Kidney epithelial cell (primary cell): Measurements from ENCODE around the gene ERCC5. TPM values are rescaled to one million over a fixed set of nuclear protein-coding genes. Genes with fewer than 3 reads are reported as not detected.

Experiments
- DNase-seq: peaks from one replicate; pipeline ENCODE4 v3.0.0-alpha.2; 2010; ENCODE audit warnings: low read depth
- H3K27me3 ChIP-seq: 2 replicates; pipeline ENCODE4 v1.6.0; 2011; ENCODE audit warnings: low read length; ENCODE audit not compliant: control insufficient read depth, insufficient read depth
- H3K36me3 ChIP-seq: 2 replicates; pipeline ENCODE4 v1.5.1; 2011; ENCODE audit warnings: low read length; ENCODE audit not compliant: control insufficient read depth, insufficient read depth
- H3K4me3 ChIP-seq: 2 replicates; pipeline ENCODE4 v1.5.1; 2011; ENCODE audit warnings: low read depth, mild to moderate bottlenecking, control low read depth, low read length
- CTCF ChIP-seq: IDR thresholded peaks from 2 replicates; pipeline ENCODE4 v1.5.1; 2011; ENCODE audit warnings: mild to moderate bottlenecking, moderate library complexity, low read length, control low read depth, inconsistent platforms; ENCODE audit not compliant: insufficient read depth, poor library complexity, severe bottlenecking
- total RNA-seq: library from RNA; depleted of rRNA; stranded (reverse); fragments of >200 nt; gene quantifications from 2 replicates; pipeline ENCODE4 v1.2.3, GENCODE V29; 2015

Gene ERCC5
- total RNA-seq, result 30.1 and 39.4 TPM in 2 replicates

GRCh38 chr13:102845630-102846260 lies at the start of gene ERCC5:
Gene ERCC5, plus strand, starts transcription at chr13:102846032. Its CDS starts 235 bp downstream, at chr13:102846267.
- Histone ChIP-seq H3K4me3 (peak within 1 kb of the TSS; percentile 65), H3K36me3 (no peaks in the 10 kb centered on the region), H3K27me3 (no peaks in the 10 kb centered on the region)
- no peak for TF ChIP-seq CTCF
- DNase-seq, result peak; percentile 83

GRCh38 chr13:102798581-102799425 lies 47.0 kb upstream of the ERCC5 start, which contains the start of the genes BIVM and POGLUT2:
Gene BIVM, plus strand, starts transcription at chr13:102799119. Its CDS starts 8,149 bp downstream, at chr13:102807268.
Gene POGLUT2, minus strand, starts transcription at chr13:102798976. Its CDS starts 306 bp downstream, at chr13:102798670.
- peak; percentile 72 for DNase-seq
- H3K36me3 ChIP-seq, result no peaks in the 10 kb centered on the region
- peak within 1 kb of the TSS; percentile 99 for H3K4me3 ChIP-seq
- no peaks in the 10 kb centered on the region for H3K27me3 ChIP-seq
- TF ChIP-seq CTCF, result no peak

- H3K4me3 ChIP-seq, result peak overlapping the region; percentile 99
- no peaks in the 10 kb centered on the region for H3K27me3 ChIP-seq
- no peak for TF ChIP-seq CTCF
- no peaks in the 10 kb centered on the region for H3K36me3 ChIP-seq
- DNase-seq, result no peak
Observed at GRCh38 chr13:102799426-102800144, 46.2 kb upstream of the ERCC5 start.

GRCh38 chr13:102800145-102801041 lies 45.4 kb upstream of the ERCC5 start:
- H3K4me3 ChIP-seq, result peak overlapping the region; percentile 99
- no peaks in the 10 kb centered on the region for H3K27me3 ChIP-seq
- TF ChIP-seq CTCF, result peak; percentile 77
- H3K36me3 ChIP-seq, result no peaks in the 10 kb centered on the region
- no peak for DNase-seq

GRCh38 chr13:102805680-102806079 lies 40.2 kb upstream of the ERCC5 start:
- H3K4me3 ChIP-seq, result no peak overlapping the region
- H3K27me3 ChIP-seq, result no peaks in the 10 kb centered on the region
- TF ChIP-seq CTCF, result no peak
- H3K36me3 ChIP-seq, result no peaks in the 10 kb centered on the region
- no peak for DNase-seq
